ENCODE data around the gene PPP5C. TPM values are rescaled to one million over a fixed set of nuclear protein-coding genes. Genes with fewer than 3 reads are reported as not detected.

Gene PPP5C
- total RNA-seq, 1 donor from 2014 or later, result 31.3 TPM

GRCh38 chr19:46356149-46357055 is 9.5 kb downstream of the PPP5C start:
- no peak for FAIRE-seq
- Histone ChIP-seq H3K27me3 (ENCODE audit: control insufficient read depth, insufficient read depth, low read length) (no peaks in the 10 kb centered on the region), H3K4me3 (ENCODE audit: low read depth, low read length) (no peak overlapping the region), H3K36me3 (ENCODE audit: control insufficient read depth, insufficient read depth, low read length) (peaks cover 19% of the 10 kb centered on the region)
- no peak for DNase-seq (ENCODE audit: low read depth)
- TF ChIP-seq, protein P1, sequence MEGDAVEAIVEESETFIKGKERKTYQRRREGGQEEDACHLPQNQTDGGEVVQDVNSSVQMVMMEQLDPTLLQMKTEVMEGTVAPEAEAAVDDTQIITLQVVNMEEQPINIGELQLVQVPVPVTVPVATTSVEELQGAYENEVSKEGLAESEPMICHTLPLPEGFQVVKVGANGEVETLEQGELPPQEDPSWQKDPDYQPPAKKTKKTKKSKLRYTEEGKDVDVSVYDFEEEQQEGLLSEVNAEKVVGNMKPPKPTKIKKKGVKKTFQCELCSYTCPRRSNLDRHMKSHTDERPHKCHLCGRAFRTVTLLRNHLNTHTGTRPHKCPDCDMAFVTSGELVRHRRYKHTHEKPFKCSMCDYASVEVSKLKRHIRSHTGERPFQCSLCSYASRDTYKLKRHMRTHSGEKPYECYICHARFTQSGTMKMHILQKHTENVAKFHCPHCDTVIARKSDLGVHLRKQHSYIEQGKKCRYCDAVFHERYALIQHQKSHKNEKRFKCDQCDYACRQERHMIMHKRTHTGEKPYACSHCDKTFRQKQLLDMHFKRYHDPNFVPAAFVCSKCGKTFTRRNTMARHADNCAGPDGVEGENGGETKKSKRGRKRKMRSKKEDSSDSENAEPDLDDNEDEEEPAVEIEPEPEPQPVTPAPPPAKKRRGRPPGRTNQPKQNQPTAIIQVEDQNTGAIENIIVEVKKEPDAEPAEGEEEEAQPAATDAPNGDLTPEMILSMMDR (IDR thresholded peaks at IDR 0.05; ENCODE audit: insufficient read depth, low read length, severe bottlenecking), result no peak

- Histone ChIP-seq H3K27me3 (ENCODE audit: control insufficient read depth, insufficient read depth, low read length) (no peaks in the 10 kb centered on the region), H3K4me3 (ENCODE audit: low read depth, low read length) (no peak overlapping the region), H3K36me3 (ENCODE audit: control insufficient read depth, insufficient read depth, low read length) (peaks cover 19% of the 10 kb centered on the region)
- no peak for FAIRE-seq
- TF ChIP-seq, protein P1 (IDR thresholded peaks at IDR 0.05; ENCODE audit: insufficient read depth, low read length, severe bottlenecking), result no peak
- DNase-seq (ENCODE audit: low read depth), result no peak
These were observed 11.1 kb downstream of the PPP5C start for GRCh38 chr19:46357846-46358583.

GRCh38 chr19:46361915-46362314 is 15.0 kb downstream of the PPP5C start:
- no peak for DNase-seq (ENCODE audit: low read depth)
- TF ChIP-seq, protein P1 (IDR thresholded peaks at IDR 0.05; ENCODE audit: insufficient read depth, low read length, severe bottlenecking), result no peak
- H3K36me3 ChIP-seq (ENCODE audit: control insufficient read depth, insufficient read depth, low read length), result peaks cover 4% of the 10 kb centered on the region
- H3K4me3 ChIP-seq (ENCODE audit: low read depth, low read length), result no peak overlapping the region
- no peak for FAIRE-seq
- no peaks in the 10 kb centered on the region for H3K27me3 ChIP-seq (ENCODE audit: control insufficient read depth, insufficient read depth, low read length)

DNA sequence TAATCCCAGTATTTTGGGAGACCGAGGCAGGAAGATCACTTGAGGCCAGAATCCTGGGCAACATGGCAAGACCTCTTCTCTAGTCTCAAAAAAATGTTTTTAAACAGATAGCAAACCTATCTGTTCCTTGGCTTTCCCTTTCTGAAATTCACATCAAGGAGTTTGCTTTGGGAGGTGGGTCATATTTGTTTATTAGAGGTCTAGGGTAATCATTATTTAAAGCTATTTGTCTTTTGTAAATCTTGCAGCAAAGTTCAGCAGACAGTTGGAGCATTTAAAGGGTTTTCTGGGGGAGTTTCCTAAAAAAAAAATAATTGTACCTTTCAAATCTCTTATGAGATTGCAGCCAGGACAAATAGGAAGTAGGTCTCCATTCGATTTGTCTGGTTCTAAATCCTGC is 17.5 kb downstream of the PPP5C start:
- no peak for DNase-seq (ENCODE audit: low read depth)
- H3K4me3 ChIP-seq (ENCODE audit: low read depth, low read length), result no peak overlapping the region
- H3K36me3 ChIP-seq (ENCODE audit: control insufficient read depth, insufficient read depth, low read length), result peaks cover 3% of the 10 kb centered on the region
- H3K27me3 ChIP-seq (ENCODE audit: control insufficient read depth, insufficient read depth, low read length), result no peaks in the 10 kb centered on the region
- TF ChIP-seq, protein P1 (IDR thresholded peaks at IDR 0.05; ENCODE audit: insufficient read depth, low read length, severe bottlenecking), result no peak
- FAIRE-seq, result no peak

DNA sequence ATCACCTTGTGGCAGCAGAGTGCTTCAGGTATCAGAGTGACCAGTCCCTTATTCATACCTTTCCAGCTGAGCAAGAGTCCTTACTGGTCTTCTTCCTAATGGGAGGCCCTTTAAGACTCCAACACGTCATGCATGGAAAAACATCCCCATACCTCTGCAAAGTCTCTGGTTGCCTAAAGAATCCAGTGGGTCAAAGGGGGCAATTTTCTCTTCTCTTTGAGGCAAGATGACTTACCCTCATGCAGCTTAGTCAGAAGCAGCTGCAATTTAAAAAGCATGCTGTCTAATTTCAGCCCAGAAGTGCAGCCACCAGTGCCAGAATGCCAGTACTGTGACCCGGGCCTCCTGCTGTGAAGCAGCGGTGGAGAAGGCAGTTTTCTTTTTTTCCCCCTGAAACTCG is 18.7 kb downstream of the PPP5C start:
- TF ChIP-seq, protein P1 (IDR thresholded peaks at IDR 0.05; ENCODE audit: insufficient read depth, low read length, severe bottlenecking), result no peak
- H3K27me3 ChIP-seq (ENCODE audit: control insufficient read depth, insufficient read depth, low read length), result no peaks in the 10 kb centered on the region
- FAIRE-seq (no peak), DNase-seq (ENCODE audit: low read depth) (no peak)
- no peak overlapping the region for H3K4me3 ChIP-seq (ENCODE audit: low read depth, low read length)
- peaks cover 3% of the 10 kb centered on the region for H3K36me3 ChIP-seq (ENCODE audit: control insufficient read depth, insufficient read depth, low read length)
